Left lung (tissue), 10 donors: Measurements from ENCODE around the gene MEA1. TPM values are rescaled to one million over a fixed set of nuclear protein-coding genes. Genes with fewer than 3 reads are reported as not detected.

Experiments
- ATAC-seq: fragments of 200-7000 bp; cut with Tn5 transposase; one replicate; pipeline ENCODE4 v1.9.1; 2020; ENCODE audit warnings: moderate library complexity
- DNase-seq, 4 donors: peaks; one replicate each; pipeline ENCODE4 v3.0.0-alpha.2; 2013 to 2020
- H3K27ac ChIP-seq, 2 donors: fragments of 200-600 bp; sonication (generic) in 1 of 2; one replicate each; pipeline versions ENCODE4 v1.5.0 to v1.8.0; 2020 to 2021
- H3K27me3 ChIP-seq, 2 donors: fragments of 200-600 bp; sonication (generic) in 1 of 2; one replicate each; pipeline versions ENCODE4 v1.5.0 to v1.8.0; 2020 to 2021
- H3K36me3 ChIP-seq, 2 donors: fragments of 200-600 bp; sonication (generic) in 1 of 2; one replicate each; pipeline versions ENCODE4 v1.5.0 to v1.8.0; 2020 to 2021
- H3K4me1 ChIP-seq, 2 donors: fragments of 200-600 bp; one replicate each; pipeline ENCODE4 v1.8.0; 2021
- H3K4me3 ChIP-seq, 2 donors: fragments of 200-600 bp; sonication (generic) in 1 of 2; one replicate each; pipeline versions ENCODE4 v1.5.0 to v1.8.0; 2020 to 2021; ENCODE audit warnings: mild to moderate bottlenecking in 1 of 2
- H3K9me3 ChIP-seq, 2 donors: fragments of 200-600 bp; sonication (generic) in 1 of 2; one replicate each; pipeline versions ENCODE4 v1.5.0 to v1.8.0; 2020 to 2021
- CTCF ChIP-seq, 2 donors: fragments of 200-600 bp; sonication (generic) in 1 of 2; IDR thresholded peaks; one replicate each; pipeline versions ENCODE4 v1.5.0 to v1.8.0; 2021; ENCODE audit warnings: antibody characterized with exemption in 2 of 2
- intact Hi-C, 2 donors: fragments of 100-400 bp; cut with DNase I; formaldehyde crosslinking; loops; one replicate each; pipeline versions ENCODE4 v1.11.2 to v1.14.2; 2022
- polyA plus RNA-seq, 6 donors: library from polyadenylated mRNA; unstranded; fragments of 120-200 nt; gene quantifications; one replicate each; pipeline ENCODE4 v1.2.1, GENCODE V29; 2013; ENCODE audit not compliant: insufficient read length in 6 of 6
- total RNA-seq, 2 donors: library from RNA; stranded (reverse); fragmentation: NEBNext Ultra II Directional; extraction: Animal tissue kit (Norgen Biotek cat#: 25700); gene quantifications; one replicate each; pipeline ENCODE4 v1.2.1, GENCODE V29; 2021
- donor health status: DM: no; HTN: yes; CAD: no.
- donor health status: DM: no; HTN: no; CAD: no.

MEA1 gene
- total and polyA plus RNA-seq, 8 donors: 42.7 to 82.6 (median 76.4) TPM

DNA sequence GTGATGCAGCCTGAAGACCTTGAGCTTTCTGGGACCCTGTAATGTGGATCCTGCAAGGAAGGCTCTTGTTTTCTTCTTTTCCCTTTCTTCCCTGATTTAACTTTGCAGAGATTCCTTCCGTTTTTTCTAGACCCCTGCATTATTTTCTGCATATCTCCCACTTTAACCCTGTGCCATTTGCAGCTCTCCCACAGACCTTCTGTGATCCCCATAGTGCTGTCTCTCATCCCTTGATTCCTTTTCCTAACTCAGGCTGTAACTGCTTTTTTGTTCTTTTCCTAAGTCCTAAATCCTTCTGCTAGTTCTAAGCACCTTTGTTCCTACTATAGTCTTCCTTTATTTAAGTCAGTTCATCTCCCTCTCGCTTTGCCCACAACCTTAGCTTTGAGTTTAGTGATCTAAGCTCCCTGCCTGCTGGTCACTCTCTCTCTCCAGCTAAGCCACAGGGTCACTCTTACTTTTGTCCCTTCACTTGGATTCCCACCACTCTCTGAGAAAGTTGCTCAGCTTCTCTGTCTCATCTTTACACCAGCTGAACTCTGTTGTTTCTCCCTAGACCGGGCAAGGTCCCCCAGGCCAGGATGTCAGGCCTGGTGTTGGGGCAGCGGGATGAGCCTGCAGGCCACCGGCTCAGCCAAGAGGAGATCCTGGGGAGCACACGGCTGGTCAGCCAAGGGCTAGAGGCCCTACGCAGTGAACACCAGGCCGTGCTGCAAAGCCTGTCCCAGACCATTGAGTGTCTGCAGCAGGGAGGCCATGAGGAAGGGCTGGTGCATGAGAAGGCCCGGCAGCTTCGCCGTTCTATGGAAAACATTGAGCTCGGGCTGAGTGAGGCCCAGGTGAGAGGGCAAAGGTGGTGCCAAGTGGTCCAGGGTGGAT is 47.2 kb upstream of the MEA1 start:
- peak overlapping the region; percentile 78 to 83 for H3K4me3 ChIP-seq
- H3K27me3 ChIP-seq: no peaks in the 10 kb centered on the region
- ATAC-seq (no peak), DNase-seq (no peak)
- H3K4me1 ChIP-seq: peaks cover 15 to 29% of the 10 kb centered on the region in 2 donors
- no peak for TF ChIP-seq CTCF (IDR thresholded peaks at IDR 0.05)
- H3K9me3 ChIP-seq: no peaks in the 10 kb centered on the region
- intact Hi-C loops: no loop called here
- H3K36me3 ChIP-seq: peaks cover 0 to 38% of the 10 kb centered on the region in 2 donors
- H3K27ac ChIP-seq: peak overlapping the region in 1 of 2 donors; percentile 86

GRCh38 chr6:43060034-43060754 is 46.4 kb upstream of the MEA1 start:
- H3K27me3 ChIP-seq: no peaks in the 10 kb centered on the region
- H3K4me1 ChIP-seq: peaks cover 15 to 29% of the 10 kb centered on the region in 2 donors
- DNase-seq (peak in 2 of 4 donors; percentile 17 to 62), ATAC-seq (peak; percentile 68)
- peaks cover 0 to 38% of the 10 kb centered on the region in 2 donors for H3K36me3 ChIP-seq
- H3K9me3 ChIP-seq: no peaks in the 10 kb centered on the region
- peak overlapping the region; percentile 78 to 83 for H3K4me3 ChIP-seq
- TF ChIP-seq CTCF (IDR thresholded peaks at IDR 0.05): no peak
- H3K27ac ChIP-seq: peak overlapping the region; percentile 86 to 90
- intact Hi-C loops: no loop called here

- Histone ChIP-seq H3K4me1 (peaks cover 15 to 33% of the 10 kb centered on the region in 2 donors), H3K27me3 (no peaks in the 10 kb centered on the region), H3K4me3 (peak within 1 kb of the TSS; percentile 78 to 83), H3K36me3 (peaks cover 0 to 43% of the 10 kb centered on the region in 2 donors), H3K27ac (peak within 1 kb of the TSS; percentile 86 to 90), H3K9me3 (no peaks in the 10 kb centered on the region)
- ATAC-seq (peak; percentile 95), DNase-seq (peak; percentile 97 to 99 (median 98))
- intact Hi-C loops: no loop called here
- TF ChIP-seq CTCF (IDR thresholded peaks at IDR 0.05): no peak
Measured at GRCh38 chr6:43059168-43060033, 45.7 kb upstream of the MEA1 start, which contains the start of the genes KLC4 and MRPL2. Gene KLC4, plus strand, starts transcription at chr6:43059631. Its CDS starts 1,705 bp downstream, at chr6:43061336. Gene MRPL2, minus strand, starts transcription at chr6:43059434. Its CDS starts 53 bp downstream, at chr6:43059381.

GRCh38 chr6:43058531-43058930 is 44.8 kb upstream of the MEA1 start:
- intact Hi-C loops: no loop called here
- ATAC-seq (no peak), DNase-seq (no peak)
- Histone ChIP-seq H3K27me3 (no peaks in the 10 kb centered on the region), H3K4me1 (peaks cover 15 to 37% of the 10 kb centered on the region in 2 donors), H3K27ac (peak overlapping the region in 1 of 2 donors; percentile 86), H3K9me3 (no peaks in the 10 kb centered on the region), H3K4me3 (peak overlapping the region; percentile 78 to 83), H3K36me3 (peaks cover 0 to 42% of the 10 kb centered on the region in 2 donors)
- TF ChIP-seq CTCF (IDR thresholded peaks at IDR 0.05): no peak
